ENCODE data around the gene HSPA12B.

GRCh38 chr20:3723284-3723683, 9.2 kb upstream of the HSPA12B start:
- TF ChIP-seq CTCF (conservative IDR thresholded peaks at IDR 0.05): no peak
- no peak for TF ChIP-seq ZFX (IDR thresholded peaks at IDR 0.05)
